ENCODE data around the gene LCNL1. TPM values are rescaled to one million over a fixed set of nuclear protein-coding genes. Genes with fewer than 3 reads are reported as not detected.

LCNL1 gene
- total and polyA plus RNA-seq, 10 of the 15 experiments (the other 5 are each of a cell fraction or from before 2014, with no cell fraction given): not detected

GRCh38 chr9:136996361-136997292, 13.8 kb downstream of the LCNL1 start, which contains the start of gene CLIC3:
Gene CLIC3, minus strand, starts transcription at chr9:136996568. Its CDS starts 25 bp downstream, at chr9:136996543.
- Histone ChIP-seq H3K4me1 (ENCODE audit: control insufficient read depth, insufficient read depth, low read length) (peaks cover 45% of the 10 kb centered on the region), H3K4me2 (ENCODE audit: control insufficient read depth, insufficient read depth) (peak within 1 kb of the TSS; percentile 17), H3K79me2 (ENCODE audit: control insufficient read depth, insufficient read depth, low read length) (no peaks in the 10 kb centered on the region; the same call in 1 of the 2 replicates), H2AFZ (ENCODE audit: control insufficient read depth, low read depth, low read length) (no peak within 1 kb of the TSS), H3K36me3 (ENCODE audit: control insufficient read depth in 2 of 2, insufficient read depth in 2 of 2, low read length in 1 of 2) (no peaks in the 10 kb centered on the region), H3K9me3 (replicated peaks; ENCODE audit: control insufficient read depth, insufficient read depth, low read length) (no peaks in the 10 kb centered on the region), H4K20me1 (ENCODE audit: control insufficient read depth, insufficient read depth) (no peaks in the 10 kb centered on the region), H3K27ac (ENCODE audit: control insufficient read depth, insufficient read depth) (no peak within 1 kb of the TSS), H3K4me3 (no peak within 1 kb of the TSS), H3K27me3 (replicated peaks in 1 of 2; ENCODE audit: control insufficient read depth in 2 of 2, insufficient read depth in 2 of 2, low read length in 1 of 2) (peaks cover 2 to 6% of the 10 kb centered on the region in 2 experiments; a peak in 3 of 4 replicates), H3K9ac (ENCODE audit: control insufficient read depth, insufficient read depth, low read length) (no peak within 1 kb of the TSS)
- in situ Hi-C loops (cut with MboI) (no loop called here), intact Hi-C loops (cut with micrococcal nuclease; ENCODE audit: unreplicated experiment) (no loop called here)
- ChIA-PET RAD21 (ENCODE audit: unreplicated experiment) (interaction anchor here (0.9 to 1.4 kb wide), 3 partner anchors 38 to 71 kb away, joined by 3 to 8 read pairs (median 5); no protein-coding TSS in a partner anchor), POLR2A (interaction anchor here (0.5 to 0.9 kb wide), 3 partner anchors 30 to 297 kb away, joined by 3 to 4 read pairs (median 3); no protein-coding TSS in a partner anchor), SMC1A (ENCODE audit: uncharacterized antibody, unreplicated experiment) (interaction anchor here (1.0 kb wide), 1 partner anchor 39 kb away, joined by 3 read pairs; no protein-coding TSS in a partner anchor), CTCF (interaction anchor here (0.6 to 2.1 kb wide), 7 partner anchors 9 to 538 kb away, joined by 3 to 9 read pairs (median 4); no protein-coding TSS in a partner anchor)
- ATAC-seq: no peak
- no peak for FAIRE-seq
- 11% methylated on average over 34 of the region's 35 CpGs for WGBS (ENCODE audit: insufficient coverage, insufficient replicate concordance, low lambda C conversion rate, missing lambda C conversion rate)
- no TSS peak for BruUV-seq (replicated peaks)
- DNase-seq (ENCODE audit: low read depth, low spot score): no peak
- no peak for TF ChIP-seq ZNF207 (IDR thresholded peaks at IDR 0.05; ENCODE audit: borderline replicate concordance)
- 0 out of 2 replicates have a peak, but pooled peaks have one; percentile 13 for TF ChIP-seq RUNX3 (IDR thresholded peaks at IDR 0.05; ENCODE audit: low read length)
- TF ChIP-seq TCF12 (IDR thresholded peaks at IDR 0.05; ENCODE audit: low read depth, low read length): 0 out of 2 replicates have a peak, but pooled peaks have one; percentile 54

GRCh38 chr9:136997371-136997770, 14.6 kb downstream of the LCNL1 start:
- DNase-seq (ENCODE audit: low read depth, low spot score) (no peak), ATAC-seq (no peak), FAIRE-seq (no peak)
- H3K27me3 ChIP-seq (replicated peaks in 1 of 2; ENCODE audit: control insufficient read depth in 2 of 2, insufficient read depth in 2 of 2, low read length in 1 of 2): peaks cover 2 to 10% of the 10 kb centered on the region in 2 experiments; a peak in 3 of 4 replicates
- peak overlapping the region; percentile 7; the same call in 1 of the 2 replicates for H3K4me2 ChIP-seq (ENCODE audit: control insufficient read depth, insufficient read depth)
- H3K4me1 ChIP-seq (ENCODE audit: control insufficient read depth, insufficient read depth, low read length): peaks cover 45% of the 10 kb centered on the region
- no peak overlapping the region for H3K4me3 ChIP-seq
- intact Hi-C loops (cut with micrococcal nuclease; ENCODE audit: unreplicated experiment): no loop called here
- RAD21 ChIA-PET (ENCODE audit: unreplicated experiment): interaction anchor here (1.0 kb wide), 1 partner anchor 37 kb away, joined by 3 read pairs; no protein-coding TSS in a partner anchor
- SMC1A ChIA-PET (ENCODE audit: uncharacterized antibody, unreplicated experiment): no interaction called here
- no peaks in the 10 kb centered on the region; the same call in 1 of the 2 replicates for H3K79me2 ChIP-seq (ENCODE audit: control insufficient read depth, insufficient read depth, low read length)
- CTCF ChIA-PET: interaction anchor here (0.6 to 2.1 kb wide), 2 partner anchors 38 to 538 kb away, joined by 4 to 8 read pairs; no protein-coding TSS in a partner anchor
- no TSS peak for BruUV-seq (replicated peaks)
- 53% methylated on average over 10 of the region's 10 CpGs for WGBS (ENCODE audit: insufficient coverage, insufficient replicate concordance, low lambda C conversion rate, missing lambda C conversion rate)
- in situ Hi-C loops (cut with MboI): no loop called here
- no peak overlapping the region for H3K27ac ChIP-seq (ENCODE audit: control insufficient read depth, insufficient read depth)
- H4K20me1 ChIP-seq (ENCODE audit: control insufficient read depth, insufficient read depth): no peaks in the 10 kb centered on the region
- H2AFZ ChIP-seq (ENCODE audit: control insufficient read depth, low read depth, low read length): no peak overlapping the region
- no peaks in the 10 kb centered on the region for H3K36me3 ChIP-seq (ENCODE audit: control insufficient read depth in 2 of 2, insufficient read depth in 2 of 2, low read length in 1 of 2)
- TF ChIP-seq POLR2A (IDR thresholded peaks at IDR 0.05; ENCODE audit: low read depth, low read length): 0 out of 2 replicates have a peak, but pooled peaks have one; percentile 18
- TF ChIP-seq SIX5 (IDR thresholded peaks at IDR 0.05; ENCODE audit: low read depth, low read length, severe bottlenecking): no peak
- no peak for TF ChIP-seq TCF3 (IDR thresholded peaks at IDR 0.05; ENCODE audit: borderline replicate concordance, insufficient read depth, low read depth, low read length)
- TF ChIP-seq NFYA (IDR thresholded peaks at IDR 0.05; ENCODE audit: borderline replicate concordance, low read depth, low read length): no peak
- TF ChIP-seq BMI1 (IDR thresholded peaks at IDR 0.05; ENCODE audit: borderline replicate concordance): no peak
- no peak for TF ChIP-seq MEF2A (IDR thresholded peaks at IDR 0.05; ENCODE audit: insufficient read depth, low read depth, low read length)
- no peak for TF ChIP-seq NFXL1 (IDR thresholded peaks at IDR 0.05; ENCODE audit: borderline replicate concordance)
- TF ChIP-seq SMAD5 (IDR thresholded peaks at IDR 0.05; ENCODE audit: low read depth): no peak
- H3K9me3 ChIP-seq (replicated peaks; ENCODE audit: control insufficient read depth, insufficient read depth, low read length): no peaks in the 10 kb centered on the region
- POLR2A ChIA-PET: no interaction called here
- H3K9ac ChIP-seq (ENCODE audit: control insufficient read depth, insufficient read depth, low read length): no peak overlapping the region
